H1 (cell line): ENCODE data around the gene NAPA. TPM values are rescaled to one million over a fixed set of nuclear protein-coding genes. Genes with fewer than 3 reads are reported as not detected.

ENCODE experiments used
- CTCF ChIA-PET: fragments of 300-600 bp; sonication (Branson Sonifier 250); formaldehyde crosslinking; loops from one replicate; lab custom pipeline; 2021; ENCODE audit not compliant: partially characterized antibody; lab: Charles Lee
- POLR2A ChIA-PET: fragments of 300-600 bp; sonication (Branson Sonifier 250); formaldehyde crosslinking; loops from one replicate; lab custom pipeline; 2021; ENCODE audit warnings: inconsistent platforms; ENCODE audit not compliant: partially characterized antibody; lab: Charles Lee
- DNase-seq, 2 experiments: peaks; one replicate each; pipeline versions ENCODE4 v3.0.0 to v3.0.0-alpha.2; 2010 to 2022; ENCODE audit warnings: low spot score in 2 of 2, low read depth in 1 of 2, mixed read lengths in 1 of 2
- FAIRE-seq: peaks from 2 replicates; lab custom pipeline; 2011; peaks lifted over from hg19 to GRCh38; lab: Jason Lieb, UNC
- H2AFZ ChIP-seq: 2 replicates; pipeline ENCODE4 v1.8.1; 2012; ENCODE audit warnings: low read length, inconsistent platforms
- H2AK5ac ChIP-seq: 2 replicates; pipeline ENCODE4 v1.6.1; 2013; ENCODE audit warnings: low read depth, low read length
- H2BK120ac ChIP-seq: replicated peaks from 2 replicates; pipeline ENCODE3; 2013; ENCODE audit warnings: low read depth, low read length, inconsistent platforms
- H2BK12ac ChIP-seq: 2 replicates; pipeline ENCODE4 v1.6.1; 2013; ENCODE audit warnings: low read depth, low read length
- H2BK15ac ChIP-seq: 2 replicates; pipeline ENCODE4 v1.6.1; 2013; ENCODE audit warnings: low read length
- H2BK20ac ChIP-seq: 2 replicates; pipeline ENCODE4 v1.6.1; 2013; ENCODE audit warnings: low read length
- H2BK5ac ChIP-seq: 2 replicates; pipeline ENCODE4 v1.6.1; 2013; ENCODE audit warnings: low read depth, low read length
- H3K14ac ChIP-seq: 2 replicates; pipeline ENCODE4 v1.6.1; 2013; ENCODE audit warnings: inconsistent platforms; ENCODE audit not compliant: insufficient read length
- H3K18ac ChIP-seq: 2 replicates; pipeline ENCODE4 v1.6.1; 2013; ENCODE audit warnings: low read length; ENCODE audit errors: extremely low read depth
- H3K23ac ChIP-seq: 2 replicates; pipeline ENCODE4 v1.6.1; 2013; ENCODE audit warnings: inconsistent platforms; ENCODE audit not compliant: insufficient read length
- H3K23me2 ChIP-seq: 2 replicates; pipeline ENCODE4 v1.6.1; 2013; ENCODE audit warnings: low read depth, low read length
- H3K27ac ChIP-seq: 2 replicates; pipeline ENCODE4 v1.6.1; 2011; ENCODE audit warnings: low read depth, low read length, inconsistent platforms
- H3K27me3 ChIP-seq, 4 experiments: replicated peaks in 1 of 4; 1 replicate in 1 of 4; 2 replicates in 3 of 4; pipeline versions ENCODE4 v1.6.1 to v1.8.1; 2011 to 2013; ENCODE audit warnings: low read length in 3 of 4, mild to moderate bottlenecking in 3 of 4, inconsistent platforms in 2 of 4, mixed read lengths in 2 of 4, moderate library complexity in 1 of 4; ENCODE audit not compliant: control insufficient read depth in 3 of 4, insufficient read depth in 3 of 4; ENCODE audit errors: extremely low read depth in 1 of 4
- H3K36me3 ChIP-seq, 4 experiments: 2 replicates each; pipeline versions ENCODE4 v1.6.1 to v1.8.1; 2011 to 2013; ENCODE audit warnings: mild to moderate bottlenecking in 4 of 4, low read length in 3 of 4, moderate library complexity in 2 of 4, control low read depth in 1 of 4, inconsistent platforms in 1 of 4; ENCODE audit not compliant: insufficient read depth in 4 of 4, control insufficient read depth in 2 of 4
- H3K4ac ChIP-seq: replicated peaks from 2 replicates; pipeline ENCODE3; 2013; ENCODE audit warnings: low read length, low read depth, mixed read lengths, inconsistent platforms; ENCODE audit not compliant: insufficient read length
- H3K4me1 ChIP-seq, 4 experiments: replicated peaks in 1 of 4; 1 replicate in 1 of 4; 2 replicates in 3 of 4; pipeline versions ENCODE4 v1.6.1 to v1.8.1; 2011 to 2013; ENCODE audit warnings: low read length in 3 of 4, inconsistent platforms in 2 of 4, mixed read lengths in 1 of 4; ENCODE audit not compliant: insufficient read depth in 4 of 4, control insufficient read depth in 3 of 4
- H3K4me2 ChIP-seq, 2 experiments: 2 replicates each; pipeline versions ENCODE4 v1.6.1 to v1.8.1; 2011 to 2013; ENCODE audit warnings: low read depth in 2 of 2, low read length in 2 of 2, control low read depth in 1 of 2, inconsistent platforms in 1 of 2, mild to moderate bottlenecking in 1 of 2; ENCODE audit not compliant: insufficient read depth in 1 of 2
- H3K4me3 ChIP-seq, 4 experiments: fragments of 200-600, 300-600 bp in 1 of 4; sonication (generic), shearing (Covaris generic), sonication (Bioruptor Twin) in 1 of 4; 2 replicates each; pipeline versions ENCODE4 v1.5.1 to v1.8.1; 2011 to 2016; ENCODE audit warnings: low read length in 4 of 4, low read depth in 3 of 4, control low read depth in 2 of 4, inconsistent platforms in 2 of 4, mild to moderate bottlenecking in 2 of 4, mixed read lengths in 1 of 4, moderate library complexity in 1 of 4; ENCODE audit not compliant: insufficient read depth in 2 of 4; ENCODE audit errors: extremely low read depth in 1 of 4
- H3K56ac ChIP-seq: replicated peaks from 2 replicates; pipeline ENCODE3; 2013; ENCODE audit warnings: low read depth, mild to moderate bottlenecking, mixed read lengths, low read length, inconsistent platforms; ENCODE audit not compliant: insufficient read length
- H3K79me1 ChIP-seq: 2 replicates; pipeline ENCODE4 v1.6.1; 2013; ENCODE audit warnings: low read depth, low read length, control low read depth
- H3K79me2 ChIP-seq, 2 experiments: 2 replicates each; pipeline versions ENCODE4 v1.6.1 to v1.8.1; 2012 to 2013; ENCODE audit warnings: low read length in 2 of 2, mild to moderate bottlenecking in 2 of 2, inconsistent platforms in 1 of 2; ENCODE audit not compliant: insufficient read depth in 2 of 2, control insufficient read depth in 1 of 2
- H3K9ac ChIP-seq, 4 experiments: replicated peaks in 1 of 4; 1 replicate in 1 of 4; 2 replicates in 3 of 4; pipeline versions ENCODE4 v1.6.1 to v1.8.1; 2011 to 2013; ENCODE audit warnings: low read depth in 3 of 4, low read length in 3 of 4, control low read depth in 2 of 4, mild to moderate bottlenecking in 2 of 4, moderate library complexity in 2 of 4, inconsistent platforms in 1 of 4; ENCODE audit errors: extremely low read depth in 1 of 4
- H3K9me3 ChIP-seq, 2 experiments: 2 replicates each; pipeline versions ENCODE4 v1.6.1 to v1.8.1; 2012 to 2013; ENCODE audit warnings: mild to moderate bottlenecking in 2 of 2, moderate library complexity in 2 of 2, control low read depth in 1 of 2, inconsistent platforms in 1 of 2, low read depth in 1 of 2, low read length in 1 of 2, mixed read lengths in 1 of 2; ENCODE audit not compliant: insufficient read depth in 2 of 2
- H4K20me1 ChIP-seq, 2 experiments: replicated peaks in 1 of 2; 2 replicates each; pipeline versions ENCODE3 to v1.8.1; 2011 to 2013; ENCODE audit warnings: inconsistent platforms in 2 of 2, low read length in 2 of 2, mild to moderate bottlenecking in 1 of 2; ENCODE audit not compliant: insufficient read depth in 2 of 2, control insufficient read depth in 1 of 2
- H4K5ac ChIP-seq: 2 replicates; pipeline ENCODE4 v1.6.1; 2013; ENCODE audit warnings: low read length, low read depth, mixed read lengths, inconsistent platforms; ENCODE audit not compliant: insufficient read length
- H4K8ac ChIP-seq: 2 replicates; pipeline ENCODE4 v1.8.0; 2013; ENCODE audit warnings: mild to moderate bottlenecking, moderate library complexity, low read length, inconsistent platforms; ENCODE audit not compliant: insufficient read depth; ENCODE audit errors: extremely low read depth
- H4K91ac ChIP-seq: replicated peaks from 2 replicates; pipeline ENCODE3; 2013; ENCODE audit warnings: low read length, mixed read lengths, inconsistent platforms; ENCODE audit not compliant: insufficient read length
- CHD2 ChIP-seq: IDR thresholded peaks from 2 replicates; pipeline ENCODE4 v1.6.1; 2012; ENCODE audit warnings: low read length, improper control_type of control experiment
- CREB1 ChIP-seq: IDR thresholded peaks from 2 replicates; pipeline ENCODE4 v1.6.1; 2012; ENCODE audit warnings: inconsistent platforms
- FOSL1 ChIP-seq: IDR thresholded peaks from 2 replicates; pipeline ENCODE4 v1.6.1; 2011; ENCODE audit warnings: mild to moderate bottlenecking, low read depth, low read length, moderate library complexity; ENCODE audit not compliant: insufficient read depth
- SAP30 ChIP-seq: fragments of 300-600 bp; sonication (generic); IDR thresholded peaks from 2 replicates; pipeline ENCODE4 v1.7.1; 2012; ENCODE audit warnings: low read length, moderate library complexity, mild to moderate bottlenecking, inconsistent platforms; ENCODE audit not compliant: insufficient read depth, insufficient replicate concordance
- SP1 ChIP-seq: IDR thresholded peaks from 2 replicates; pipeline ENCODE4 v1.6.1; 2011; ENCODE audit warnings: low read depth, low read length
- TAF1 ChIP-seq: IDR thresholded peaks from 2 replicates; pipeline ENCODE4 v1.6.1; 2011; ENCODE audit warnings: mild to moderate bottlenecking, low read depth, low read length
- WGBS, 2 experiments: shearing (Covaris generic) in 1 of 2; methylation state at CpG; one replicate each; pipeline versions ENCODE4 v1.1.6 to v1.1.7; 2013 to 2015; ENCODE audit warnings: low lambda C conversion rate in 2 of 2, mixed read lengths in 2 of 2, inconsistent platforms in 1 of 2, low coverage in 1 of 2, missing lambda C conversion rate in 1 of 2; ENCODE audit not compliant: insufficient replicate concordance in 2 of 2, insufficient coverage in 1 of 2, insufficient read length in 1 of 2; ENCODE audit errors: extremely low coverage in 1 of 2, missing lambda C conversion rate in 1 of 2; 5-methylcytosine and 5-hydroxymethylcytosine counted together
- polyA plus RNA-seq, 7 experiments: library from polyadenylated mRNA; depleted of rRNA in 3 of 7; stranded (reverse) in 5 of 7; unstranded in 2 of 7; fragments of >200 nt in 5 of 7; fragments of 200-250 nt in 2 of 7; gene quantifications; 1 replicate in 5 of 7; 2 replicates in 1 of 7; 4 replicates in 1 of 7; pipeline versions ENCODE4 v1.2.1 to v1.2.3, GENCODE V29; 2011 to 2013; ENCODE audit warnings: missing spikeins in 2 of 7, mixed read lengths in 2 of 7
- total RNA-seq: library from RNA; stranded (reverse); fragmentation: NEBNext Ultra II Directional; extraction: Animal tissue kit (Norgen Biotek cat#: 25700); gene quantifications from 2 replicates; pipeline ENCODE4 v1.2.1, GENCODE V29; 2021

NAPA gene
- total and polyA plus RNA-seq, 2 of the 8 experiments (the other 6 are each of a cell fraction or from before 2014, with no cell fraction given): 58.5 to 78.2 TPM

GRCh38 chr19:47518854-47519253 lies 4.0 kb upstream of the NAPA start:
- Histone ChIP-seq H2AK5ac (no peak overlapping the region), H3K79me2 (peaks cover 0 to 8% of the 10 kb centered on the region in 2 experiments; a peak in 3 of 4 replicates), H3K9me3 (no peaks in the 10 kb centered on the region), H4K5ac (no peak overlapping the region), H3K27ac (no peak overlapping the region), H3K9ac (no peak overlapping the region), H2BK120ac (no peak overlapping the region), H2BK15ac (no peak overlapping the region), H4K20me1 (peaks cover 0 to 6% of the 10 kb centered on the region in 2 experiments), H3K27me3 (no peaks in the 10 kb centered on the region), H3K14ac (no peak overlapping the region), H3K4ac (no peak overlapping the region), H3K4me2 (no peak overlapping the region), H3K36me3 (0 out of 8 replicates have a peak, but pooled peaks cover 0 to 2% (median 0%) of the 10 kb centered on the region in 4 experiments), H3K56ac (no peak overlapping the region), H2BK5ac (no peak overlapping the region), H3K4me1 (peaks cover 3 to 6% (median 4%) of the 10 kb centered on the region in 4 experiments; a peak in 6 of 7 replicates), H3K79me1 (peaks cover 6% of the 10 kb centered on the region; the same call in 1 of the 2 replicates), H4K8ac (no peak overlapping the region), H3K4me3 (no peak overlapping the region), H3K18ac (no peak overlapping the region), H2BK12ac (no peak overlapping the region), H2AFZ (no peak overlapping the region), H2BK20ac (no peak overlapping the region), H4K91ac (no peak overlapping the region), H3K23me2 (peaks cover 8% of the 10 kb centered on the region; the same call in 1 of the 2 replicates), H3K23ac (no peak overlapping the region)
- POLR2A ChIA-PET: interaction anchor here (1.0 kb wide), 1 partner anchor 36 kb away, joined by 3 read pairs; no protein-coding TSS in a partner anchor
- TF ChIP-seq CREB1: no peak
- TF ChIP-seq SAP30: no peak
- no peak for TF ChIP-seq FOSL1
- TF ChIP-seq SP1: no peak
- no peak for TF ChIP-seq CHD2
- TF ChIP-seq TAF1: no peak
- no peak for DNase-seq
- CTCF ChIA-PET: interaction anchor here (0.6 to 4.1 kb wide), 14 partner anchors 9 to 198 kb away, joined by 3 to 21 read pairs (median 4); partner anchors contain the start of genes EHD2 and KPTN
- 94% methylated on average over 9 of the region's 9 CpGs; no CpG with 5 or more reads in 1 of the 2 experiments for WGBS, 2 experiments
- no peak for FAIRE-seq
